ENCODE data around the gene HES7. TPM values are rescaled to one million over a fixed set of nuclear protein-coding genes. Genes with fewer than 3 reads are reported as not detected.

HES7 gene
- total RNA-seq, 1 experiment from 2014 or later = 3.1 TPM

DNA sequence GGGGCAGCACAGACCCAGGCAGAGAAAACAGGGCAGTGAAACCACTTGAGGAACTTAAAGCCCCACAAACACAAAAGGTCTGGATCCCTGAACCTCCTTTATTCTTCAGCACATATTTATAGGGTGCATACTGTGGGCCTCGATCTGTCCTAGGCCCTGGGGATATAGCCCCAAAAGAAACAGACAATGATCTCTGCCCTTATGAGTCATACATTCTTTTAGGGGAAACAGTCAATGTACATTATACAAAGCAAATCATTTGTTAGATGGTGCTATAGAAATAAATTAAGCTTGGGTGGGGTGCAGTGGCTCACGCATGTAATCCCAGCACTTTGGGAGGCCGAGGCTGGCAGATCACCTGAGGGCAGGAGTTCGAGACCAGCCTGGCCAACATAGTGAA, 10.0 kb upstream of the HES7 start:
- H3K4me3 Mint-ChIP-seq = peak overlapping the region; percentile 24
- H3K27me3 Mint-ChIP-seq (ENCODE audit: low read depth) = peaks cover 13% of the 10 kb centered on the region
- no peaks in the 10 kb centered on the region for H3K9me3 Mint-ChIP-seq
- H3K27ac Mint-ChIP-seq = peak overlapping the region; percentile 29; the same call in 1 of the 2 replicates
- H3K4me1 Mint-ChIP-seq = peaks cover 18% of the 10 kb centered on the region
- POLR2A ChIA-PET = interaction anchor here (0.6 to 1.9 kb wide), 6 partner anchors 11 to 144 kb away, joined by 4 to 7 read pairs (median 6); partner anchors contain the start of genes HES7 and PER1
- CTCF ChIA-PET = interaction anchor here (0.7 to 2.6 kb wide), 12 partner anchors 10 to 612 kb away, joined by 3 to 18 read pairs (median 5); partner anchors contain the start of genes ALOXE3 and HES7
- no peak for ATAC-seq
- no peak for DNase-seq (ENCODE audit: low spot score)
- H3K36me3 Mint-ChIP-seq = no peaks in the 10 kb centered on the region
- no peak for TF ChIP-seq NR1H2 (CRISPR knock-in tag; IDR thresholded peaks at IDR 0.05)
- TF ChIP-seq ERG (CRISPR knock-in tag; IDR thresholded peaks at IDR 0.05) = no peak
- TF ChIP-seq GTF2I (CRISPR knock-in tag; conservative IDR thresholded peaks at IDR 0.05) = no peak
- no peak for TF ChIP-seq ZNF121 (CRISPR knock-in tag; IDR thresholded peaks at IDR 0.05)
- no peak for TF ChIP-seq ELF4 (CRISPR knock-in tag; IDR thresholded peaks at IDR 0.05; ENCODE audit: low read depth)
- TF ChIP-seq ZNF281 (CRISPR knock-in tag; IDR thresholded peaks at IDR 0.05) = no peak

- Mint-ChIP-seq H3K9me3 (no peaks in the 10 kb centered on the region), H3K36me3 (no peaks in the 10 kb centered on the region), H3K27ac (peak overlapping the region; percentile 29), H3K27me3 (ENCODE audit: low read depth) (peaks cover 18% of the 10 kb centered on the region), H3K4me1 (peaks cover 18% of the 10 kb centered on the region), H3K4me3 (peak overlapping the region; percentile 24)
- ATAC-seq (peak; percentile 79), DNase-seq (ENCODE audit: low spot score) (peak; percentile 64)
- ChIA-PET POLR2A (interaction anchor here (0.6 to 1.9 kb wide), 6 partner anchors 10 to 144 kb away, joined by 4 to 7 read pairs (median 6); partner anchors contain the start of genes HES7 and PER1), CTCF (interaction anchor here (0.9 to 2.6 kb wide), 11 partner anchors 9 to 88 kb away, joined by 3 to 18 read pairs (median 8); partner anchors contain the start of genes ALOXE3 and HES7)
- TF ChIP-seq, protein P1, sequence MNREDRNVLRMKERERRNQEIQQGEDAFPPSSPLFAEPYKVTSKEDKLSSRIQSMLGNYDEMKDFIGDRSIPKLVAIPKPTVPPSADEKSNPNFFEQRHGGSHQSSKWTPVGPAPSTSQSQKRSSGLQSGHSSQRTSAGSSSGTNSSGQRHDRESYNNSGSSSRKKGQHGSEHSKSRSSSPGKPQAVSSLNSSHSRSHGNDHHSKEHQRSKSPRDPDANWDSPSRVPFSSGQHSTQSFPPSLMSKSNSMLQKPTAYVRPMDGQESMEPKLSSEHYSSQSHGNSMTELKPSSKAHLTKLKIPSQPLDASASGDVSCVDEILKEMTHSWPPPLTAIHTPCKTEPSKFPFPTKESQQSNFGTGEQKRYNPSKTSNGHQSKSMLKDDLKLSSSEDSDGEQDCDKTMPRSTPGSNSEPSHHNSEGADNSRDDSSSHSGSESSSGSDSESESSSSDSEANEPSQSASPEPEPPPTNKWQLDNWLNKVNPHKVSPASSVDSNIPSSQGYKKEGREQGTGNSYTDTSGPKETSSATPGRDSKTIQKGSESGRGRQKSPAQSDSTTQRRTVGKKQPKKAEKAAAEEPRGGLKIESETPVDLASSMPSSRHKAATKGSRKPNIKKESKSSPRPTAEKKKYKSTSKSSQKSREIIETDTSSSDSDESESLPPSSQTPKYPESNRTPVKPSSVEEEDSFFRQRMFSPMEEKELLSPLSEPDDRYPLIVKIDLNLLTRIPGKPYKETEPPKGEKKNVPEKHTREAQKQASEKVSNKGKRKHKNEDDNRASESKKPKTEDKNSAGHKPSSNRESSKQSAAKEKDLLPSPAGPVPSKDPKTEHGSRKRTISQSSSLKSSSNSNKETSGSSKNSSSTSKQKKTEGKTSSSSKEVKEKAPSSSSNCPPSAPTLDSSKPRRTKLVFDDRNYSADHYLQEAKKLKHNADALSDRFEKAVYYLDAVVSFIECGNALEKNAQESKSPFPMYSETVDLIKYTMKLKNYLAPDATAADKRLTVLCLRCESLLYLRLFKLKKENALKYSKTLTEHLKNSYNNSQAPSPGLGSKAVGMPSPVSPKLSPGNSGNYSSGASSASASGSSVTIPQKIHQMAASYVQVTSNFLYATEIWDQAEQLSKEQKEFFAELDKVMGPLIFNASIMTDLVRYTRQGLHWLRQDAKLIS (CRISPR knock-in tag; IDR thresholded peaks at IDR 0.05; ENCODE audit: borderline replicate concordance) = no peak
- TF ChIP-seq HMGXB4 (CRISPR knock-in tag; IDR thresholded peaks at IDR 0.05) (0 out of 2 replicates have a peak, but pooled peaks have one; percentile 1), GABPB1 (CRISPR knock-in tag; IDR thresholded peaks at IDR 0.05) (no peak), ZNF532 (CRISPR knock-in tag; IDR thresholded peaks at IDR 0.05; ENCODE audit: borderline replicate concordance) (no peak), ZSCAN18 (CRISPR knock-in tag; IDR thresholded peaks at IDR 0.05) (no peak), PRDM15 (CRISPR knock-in tag; IDR thresholded peaks at IDR 0.05) (no peak)
These were observed 9.5 kb upstream of the HES7 start for GRCh38 chr17:8133399-8133798.
